Nephron progenitor cell (in vitro differentiated cells): ENCODE results near the gene CAPRIN2.

Experiments
- DNase-seq: peaks from one replicate; pipeline ENCODE4 v3.0.0; 2021
- H3K27ac Mint-ChIP-seq: 2 replicates; pipeline ENCODE4 v1.8.0; 2021; ENCODE audit warnings: mild to moderate bottlenecking, moderate library complexity, mixed read lengths
- H3K27me3 Mint-ChIP-seq: 2 replicates; pipeline ENCODE4 v1.8.0; 2021; ENCODE audit warnings: mild to moderate bottlenecking, low read depth, mixed read lengths; ENCODE audit not compliant: poor library complexity
- H3K36me3 Mint-ChIP-seq: 2 replicates; pipeline ENCODE4 v1.8.0; 2021; ENCODE audit warnings: low read depth, mixed read lengths
- H3K4me1 Mint-ChIP-seq: 2 replicates; pipeline ENCODE4 v1.8.0; 2021; ENCODE audit warnings: mixed read lengths
- H3K4me3 Mint-ChIP-seq: 2 replicates; pipeline ENCODE4 v1.8.0; 2021; ENCODE audit warnings: mild to moderate bottlenecking, moderate library complexity, mixed read lengths
- H3K9me3 Mint-ChIP-seq: 2 replicates; pipeline ENCODE4 v1.8.0; 2021; ENCODE audit warnings: mild to moderate bottlenecking, moderate library complexity, mixed read lengths
- TF ChIP-seq, protein P1 (sequence below): fragments of 200-600 bp; sonication (generic); IDR thresholded peaks from 2 replicates; pipeline ENCODE4 v1.5.0; 2021; ENCODE audit warnings: antibody characterized with exemption

The CAPRIN2 gene

GRCh38 chr12:30739020-30739419, 15.7 kb downstream of the CAPRIN2 start:
- TF ChIP-seq, protein P1, sequence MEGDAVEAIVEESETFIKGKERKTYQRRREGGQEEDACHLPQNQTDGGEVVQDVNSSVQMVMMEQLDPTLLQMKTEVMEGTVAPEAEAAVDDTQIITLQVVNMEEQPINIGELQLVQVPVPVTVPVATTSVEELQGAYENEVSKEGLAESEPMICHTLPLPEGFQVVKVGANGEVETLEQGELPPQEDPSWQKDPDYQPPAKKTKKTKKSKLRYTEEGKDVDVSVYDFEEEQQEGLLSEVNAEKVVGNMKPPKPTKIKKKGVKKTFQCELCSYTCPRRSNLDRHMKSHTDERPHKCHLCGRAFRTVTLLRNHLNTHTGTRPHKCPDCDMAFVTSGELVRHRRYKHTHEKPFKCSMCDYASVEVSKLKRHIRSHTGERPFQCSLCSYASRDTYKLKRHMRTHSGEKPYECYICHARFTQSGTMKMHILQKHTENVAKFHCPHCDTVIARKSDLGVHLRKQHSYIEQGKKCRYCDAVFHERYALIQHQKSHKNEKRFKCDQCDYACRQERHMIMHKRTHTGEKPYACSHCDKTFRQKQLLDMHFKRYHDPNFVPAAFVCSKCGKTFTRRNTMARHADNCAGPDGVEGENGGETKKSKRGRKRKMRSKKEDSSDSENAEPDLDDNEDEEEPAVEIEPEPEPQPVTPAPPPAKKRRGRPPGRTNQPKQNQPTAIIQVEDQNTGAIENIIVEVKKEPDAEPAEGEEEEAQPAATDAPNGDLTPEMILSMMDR, result no peak
- Mint-ChIP-seq H3K4me1 (peaks cover 15% of the 10 kb centered on the region), H3K27me3 (no peaks in the 10 kb centered on the region), H3K27ac (no peak overlapping the region), H3K36me3 (peaks cover 61% of the 10 kb centered on the region), H3K9me3 (peaks cover 4% of the 10 kb centered on the region), H3K4me3 (no peak overlapping the region)
- no peak for DNase-seq

GRCh38 chr12:30732954-30733637, 21.7 kb downstream of the CAPRIN2 start:
- Mint-ChIP-seq H3K36me3 (peaks cover 46% of the 10 kb centered on the region), H3K9me3 (no peaks in the 10 kb centered on the region), H3K27me3 (no peaks in the 10 kb centered on the region), H3K4me1 (peaks cover 16% of the 10 kb centered on the region), H3K4me3 (no peak overlapping the region), H3K27ac (no peak overlapping the region)
- TF ChIP-seq, protein P1, result no peak
- DNase-seq, result no peak

GRCh38 chr12:30730011-30730410, 24.7 kb downstream of the CAPRIN2 start:
- no peak overlapping the region for H3K27ac Mint-ChIP-seq
- TF ChIP-seq, protein P1, result no peak
- H3K9me3 Mint-ChIP-seq, result no peaks in the 10 kb centered on the region
- no peak for DNase-seq
- H3K4me3 Mint-ChIP-seq, result no peak overlapping the region
- H3K27me3 Mint-ChIP-seq, result no peaks in the 10 kb centered on the region
- peaks cover 11% of the 10 kb centered on the region for H3K4me1 Mint-ChIP-seq
- H3K36me3 Mint-ChIP-seq, result peaks cover 23% of the 10 kb centered on the region

DNA sequence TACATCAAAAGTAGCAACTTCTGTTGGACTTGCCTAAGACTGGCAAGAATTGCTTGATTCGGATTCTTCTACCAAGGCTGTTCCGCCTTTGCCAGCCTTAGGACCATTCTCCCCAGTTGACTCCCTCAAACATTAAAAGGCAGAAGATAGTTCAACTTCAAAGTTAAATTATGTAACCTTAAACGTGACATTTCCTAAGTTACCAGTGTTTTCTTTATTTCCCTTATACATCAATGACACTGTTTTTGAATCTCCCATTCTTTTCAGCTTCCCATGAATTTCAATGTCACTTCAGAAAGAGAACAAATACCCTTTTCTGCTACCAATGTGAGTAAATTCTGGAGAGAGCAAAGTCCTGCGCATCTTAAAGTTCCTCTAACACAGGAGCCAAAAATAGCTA, 25.2 kb downstream of the CAPRIN2 start:
- Mint-ChIP-seq H3K27ac (no peak overlapping the region), H3K27me3 (no peaks in the 10 kb centered on the region), H3K4me3 (no peak overlapping the region), H3K9me3 (no peaks in the 10 kb centered on the region), H3K36me3 (peaks cover 19% of the 10 kb centered on the region), H3K4me1 (peaks cover 6% of the 10 kb centered on the region)
- no peak for DNase-seq
- TF ChIP-seq, protein P1, result no peak

- peaks cover 36% of the 10 kb centered on the region for H3K36me3 Mint-ChIP-seq
- TF ChIP-seq, protein P1, result no peak
- H3K9me3 Mint-ChIP-seq, result no peaks in the 10 kb centered on the region
- no peak for DNase-seq
- H3K27me3 Mint-ChIP-seq, result no peaks in the 10 kb centered on the region
- H3K4me3 Mint-ChIP-seq, result no peak overlapping the region
- no peak overlapping the region for H3K27ac Mint-ChIP-seq
- no peaks in the 10 kb centered on the region for H3K4me1 Mint-ChIP-seq
Measured at GRCh38 chr12:30726647-30727046, 28.1 kb downstream of the CAPRIN2 start.

DNA sequence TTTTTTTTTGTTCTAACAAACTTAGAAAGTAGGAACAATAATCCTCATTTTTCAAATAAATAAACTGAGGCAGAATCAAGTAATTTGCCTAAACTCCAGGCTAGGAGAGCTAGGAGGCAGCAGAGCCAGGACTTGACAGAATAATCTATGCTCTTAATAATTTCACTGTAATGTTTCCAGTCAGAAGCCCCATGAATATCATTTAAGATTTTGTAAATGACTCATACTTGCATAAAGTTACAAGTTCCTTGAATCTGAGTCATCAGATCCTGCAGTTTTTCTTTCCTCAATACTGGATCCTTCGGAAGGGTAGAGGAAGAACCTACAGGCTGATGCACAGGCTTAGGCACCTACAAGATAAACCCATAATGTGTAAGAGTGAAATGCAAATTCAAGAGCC, 29.0 kb downstream of the CAPRIN2 start:
- Mint-ChIP-seq H3K27ac (no peak overlapping the region), H3K27me3 (no peaks in the 10 kb centered on the region), H3K4me1 (no peaks in the 10 kb centered on the region), H3K9me3 (no peaks in the 10 kb centered on the region), H3K36me3 (peaks cover 43% of the 10 kb centered on the region), H3K4me3 (no peak overlapping the region)
- TF ChIP-seq, protein P1, result no peak
- no peak for DNase-seq
